Right ventricle myocardium superior (tissue), 1 donor: Measurements from ENCODE around the gene PTPRR. TPM values are rescaled to one million over a fixed set of nuclear protein-coding genes. Genes with fewer than 3 reads are reported as not detected.

Source experiments
- ATAC-seq: fragments of 200-7000 bp; cut with Tn5 transposase; one replicate; pipeline ENCODE4 v1.9.1; 2020; ENCODE audit warnings: mild to moderate bottlenecking; ENCODE audit not compliant: poor library complexity
- DNase-seq: peaks from one replicate; pipeline ENCODE4 v3.0.0-alpha.2; 2020
- intact Hi-C: fragments of 100-400 bp; cut with DNase I; formaldehyde crosslinking; loops from one replicate; pipeline ENCODE4 v1.11.2; 2022
- total RNA-seq: library from RNA; stranded (reverse); fragmentation: NEBNext Ultra II Directional; extraction: Animal tissue kit (Norgen Biotek cat#: 25700); gene quantifications from one replicate; pipeline ENCODE4 v1.2.1, GENCODE V29; 2021
- donor health status: DM: no; HTN: yes; CAD: no; lungs with severe emphysema.

Gene PTPRR
- total RNA-seq, 1 donor from 2014 or later: 0.19 TPM

- ATAC-seq (no peak), DNase-seq (no peak)
- intact Hi-C loops: no loop called here
Measured at GRCh38 chr12:70849265-70849960, 71.1 kb downstream of the PTPRR start.

GRCh38 chr12:70847871-70848270, 72.7 kb downstream of the PTPRR start:
- DNase-seq (no peak), ATAC-seq (no peak)
- intact Hi-C loops: no loop called here

- ATAC-seq (no peak), DNase-seq (no peak)
- intact Hi-C loops: no loop called here
Measured at GRCh38 chr12:70845268-70845667, 75.3 kb downstream of the PTPRR start.

DNA sequence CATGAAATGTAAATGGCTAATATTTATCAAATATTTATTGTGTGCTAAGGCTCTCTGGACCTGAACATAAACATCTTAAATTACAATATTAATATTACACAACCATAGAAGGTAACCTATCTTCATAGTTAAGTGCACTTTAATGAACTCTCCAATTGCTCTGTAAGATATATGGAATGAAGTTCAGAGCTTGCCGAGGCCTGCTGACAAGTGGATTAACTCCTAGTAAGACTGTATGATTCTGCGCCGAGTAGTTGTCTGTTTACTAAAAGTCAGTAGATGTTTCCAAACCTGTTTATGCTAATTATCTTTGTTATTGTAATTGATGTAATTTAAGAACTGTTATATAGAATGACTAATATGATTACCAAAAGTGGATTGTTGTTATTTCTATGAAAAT, 77.2 kb downstream of the PTPRR start:
- intact Hi-C loops: no loop called here
- no peak for DNase-seq
- ATAC-seq: no peak

GRCh38 chr12:70842942-70843341, 77.6 kb downstream of the PTPRR start:
- ATAC-seq: no peak
- intact Hi-C loops: no loop called here

DNA sequence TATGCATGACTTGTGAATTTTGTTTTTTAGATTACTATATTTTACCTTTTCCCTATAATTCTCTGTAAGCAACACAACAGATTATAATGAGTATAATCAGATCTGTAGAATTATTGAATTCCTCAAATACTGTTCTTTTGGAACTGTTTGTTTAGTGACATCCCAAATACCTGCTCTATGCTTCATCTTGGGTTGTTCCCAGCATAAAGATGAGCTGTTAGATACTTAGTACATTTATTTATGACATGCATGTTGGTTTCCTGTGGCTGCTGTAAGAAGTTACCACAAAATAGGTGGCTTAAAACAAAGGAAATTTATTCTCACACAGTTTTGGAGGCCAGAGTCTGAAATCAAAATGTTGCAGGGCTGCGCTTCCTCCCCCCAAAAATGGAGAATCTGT, 78.4 kb downstream of the PTPRR start:
- DNase-seq (no peak), ATAC-seq (no peak)
- intact Hi-C loops: no loop called here

More at GRCh38 chr12:70842942-70843341, 77.6 kb downstream of the PTPRR start:
- DNase-seq: no peak

DNA sequence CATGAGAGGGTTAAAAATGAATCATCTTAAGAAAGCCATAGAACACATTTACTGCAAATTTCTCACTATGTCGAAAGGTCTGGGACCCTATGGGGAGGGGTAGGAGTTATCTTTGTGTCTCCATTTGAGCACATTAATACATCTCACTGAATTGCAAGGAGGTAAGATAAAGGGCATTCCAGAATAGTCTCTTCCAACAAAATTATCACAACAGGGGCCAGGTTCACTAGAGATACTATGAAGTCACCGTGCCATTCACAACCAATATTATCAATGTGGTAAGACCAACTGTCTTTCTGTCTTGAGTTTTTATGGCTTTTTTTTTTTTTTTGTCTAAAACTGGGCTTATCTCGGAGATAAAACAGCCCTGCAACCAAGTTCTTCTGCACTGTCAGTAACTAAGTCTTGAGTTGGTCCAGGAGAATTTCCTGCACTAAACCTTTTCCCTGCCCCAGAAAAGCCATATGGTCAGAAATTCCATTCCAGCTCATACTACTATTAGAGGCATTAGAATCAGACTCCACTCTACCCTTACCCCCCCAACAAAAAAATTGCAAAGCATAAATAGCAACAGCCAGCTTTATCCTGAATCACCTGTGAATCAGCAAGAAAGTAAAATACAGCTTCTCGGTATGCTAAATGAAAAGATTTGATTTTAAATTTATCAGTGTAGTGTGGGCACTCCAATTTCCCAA, 79.7 kb downstream of the PTPRR start:
- DNase-seq (no peak), ATAC-seq (no peak)
- intact Hi-C loops: no loop called here

- DNase-seq (no peak), ATAC-seq (no peak)
- intact Hi-C loops: no loop called here
Measured at GRCh38 chr12:70839544-70839943, 81.0 kb downstream of the PTPRR start.

GRCh38 chr12:70838127-70838526, 82.4 kb downstream of the PTPRR start:
- intact Hi-C loops: no loop called here

GRCh38 chr12:70837026-70837425, 83.5 kb downstream of the PTPRR start:
- intact Hi-C loops: no loop called here
- DNase-seq (no peak), ATAC-seq (no peak)

More at GRCh38 chr12:70838127-70838526, 82.4 kb downstream of the PTPRR start:
- no peak for ATAC-seq
- DNase-seq: no peak

DNA sequence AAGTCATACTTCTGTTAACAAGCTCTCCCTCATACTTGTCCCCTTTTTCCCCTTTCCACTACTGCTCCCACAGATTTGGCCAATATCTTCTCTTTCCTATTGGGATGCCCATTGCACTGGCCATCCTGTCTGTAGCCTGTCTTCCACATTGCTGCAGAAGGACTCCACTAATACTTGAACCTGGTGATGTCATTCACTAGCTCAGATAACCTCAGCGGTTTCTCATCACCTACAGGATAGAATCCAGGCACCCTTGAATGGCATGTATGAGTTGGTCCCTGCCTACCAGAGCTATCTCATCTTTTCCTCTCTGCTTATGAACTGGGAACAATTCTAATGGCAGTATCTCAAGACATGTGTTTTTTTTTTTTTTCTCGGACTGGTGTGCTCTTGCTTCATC, 84.6 kb downstream of the PTPRR start:
- DNase-seq (no peak), ATAC-seq (no peak)
- intact Hi-C loops: no loop called here

DNA sequence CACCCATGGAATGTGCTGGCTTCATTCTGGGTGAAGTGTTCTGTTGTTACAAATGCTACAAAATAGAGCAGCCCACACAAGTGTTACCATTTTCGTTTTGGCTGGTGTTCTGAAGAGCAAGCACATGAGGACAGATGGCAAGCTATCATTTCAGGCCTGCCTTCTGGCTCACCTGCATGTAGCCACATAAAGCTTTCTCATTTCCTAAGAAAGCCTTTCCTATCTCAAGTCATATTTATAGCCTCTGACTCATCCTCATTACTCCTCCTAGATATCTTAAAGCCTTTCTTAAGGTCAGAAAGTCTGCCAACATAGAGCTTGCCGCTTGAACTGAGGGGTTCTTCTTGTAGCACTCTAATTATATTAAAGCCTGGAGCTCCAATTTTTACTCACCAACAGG, 89.0 kb downstream of the PTPRR start:
- no peak for ATAC-seq
- no peak for DNase-seq
- intact Hi-C loops: no loop called here

- DNase-seq: no peak
- intact Hi-C loops: no loop called here
- ATAC-seq: peak; percentile 34
Measured at GRCh38 chr12:70830221-70831061, 90.1 kb downstream of the PTPRR start.

GRCh38 chr12:70829070-70829469, 91.5 kb downstream of the PTPRR start:
- DNase-seq: no peak
- ATAC-seq: no peak
- intact Hi-C loops: no loop called here

DNA sequence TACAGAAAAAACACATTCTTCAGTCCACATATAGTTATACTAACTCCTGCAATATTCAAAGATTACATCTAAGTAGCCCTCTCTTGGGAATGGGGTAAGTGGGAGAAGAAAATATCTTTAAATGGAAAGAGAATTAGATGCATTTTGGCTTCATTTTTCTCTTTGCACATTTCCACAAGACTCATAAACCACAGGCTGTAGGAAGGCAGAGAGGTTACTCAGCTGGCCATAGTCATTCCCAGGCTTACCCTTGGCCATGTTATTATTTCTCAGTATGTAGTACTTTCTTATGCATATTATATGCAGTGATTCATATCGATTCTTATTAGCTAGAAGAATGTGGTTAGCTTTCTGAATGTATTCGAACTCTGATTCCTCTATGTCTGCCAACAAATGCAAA, 92.2 kb downstream of the PTPRR start:
- intact Hi-C loops: no loop called here
- no peak for ATAC-seq
- no peak for DNase-seq

- intact Hi-C loops: no loop called here
- ATAC-seq: no peak
- no peak for DNase-seq
Measured at GRCh38 chr12:70826156-70826555, 94.4 kb downstream of the PTPRR start.

- DNase-seq (no peak), ATAC-seq (no peak)
- intact Hi-C loops: no loop called here
Measured at GRCh38 chr12:70824511-70824910, 96.0 kb downstream of the PTPRR start.

GRCh38 chr12:70823182-70823976, 97.2 kb downstream of the PTPRR start:
- ATAC-seq (no peak), DNase-seq (no peak)
- intact Hi-C loops: no loop called here

GRCh38 chr12:70822412-70822811, 98.1 kb downstream of the PTPRR start:
- ATAC-seq (no peak), DNase-seq (no peak)
- intact Hi-C loops: no loop called here
